ENCODE measurements around the gene HOXD3. TPM values are rescaled to one million over a fixed set of nuclear protein-coding genes. Genes with fewer than 3 reads are reported as not detected.

The HOXD3 gene
- total RNA-seq, 1 experiment from 2014 or later: 1.2 TPM

GRCh38 chr2:176152350-176153181, 4.5 kb upstream of the HOXD3 start:
- peaks cover 16% of the 10 kb centered on the region for H3K27me3 Mint-ChIP-seq (ENCODE audit: insufficient read depth, unreplicated experiment)
- BruUV-seq (replicated peaks): no TSS peak
- no peak for DNase-seq
- H3K4me3 ChIP-seq (ENCODE audit: low read depth, low read length): no peak overlapping the region
- no peak overlapping the region for H3K27ac Mint-ChIP-seq (ENCODE audit: unreplicated experiment)
- intact Hi-C loops (cut with micrococcal nuclease; ENCODE audit: unreplicated experiment): no loop called here
- H3K9me3 Mint-ChIP-seq (ENCODE audit: unreplicated experiment): no peaks in the 10 kb centered on the region
- no peaks in the 10 kb centered on the region; the same call in 1 of the 2 replicates for H3K27me3 ChIP-seq (replicated peaks; ENCODE audit: control insufficient read depth, insufficient read depth, low read length)
- H3K4me1 Mint-ChIP-seq (ENCODE audit: low read depth, unreplicated experiment): no peaks in the 10 kb centered on the region
- TF ChIP-seq CTCF (IDR thresholded peaks at IDR 0.05; ENCODE audit: insufficient read depth in 1 of 2, low read depth in 1 of 2, low read length in 1 of 2, severe bottlenecking in 1 of 2, unreplicated experiment in 1 of 2): no peak
- ChIA-PET CTCF (no interaction called here), POLR2A (no interaction called here)
- no peaks in the 10 kb centered on the region for H3K36me3 Mint-ChIP-seq (ENCODE audit: insufficient read depth, unreplicated experiment)
- no peaks in the 10 kb centered on the region for H3K9me3 ChIP-seq
- no peak overlapping the region for H3K4me3 Mint-ChIP-seq (ENCODE audit: unreplicated experiment)
- no peaks in the 10 kb centered on the region for H3K4me1 ChIP-seq
- H3K36me3 ChIP-seq (ENCODE audit: control insufficient read depth, insufficient read depth, low read length): no peaks in the 10 kb centered on the region

GRCh38 chr2:176154576-176155252, 2.4 kb upstream of the HOXD3 start:
- no peaks in the 10 kb centered on the region for H3K4me1 ChIP-seq
- POLR2A ChIA-PET: no interaction called here
- CTCF ChIA-PET: no interaction called here
- no peak for DNase-seq
- no TSS peak for BruUV-seq (replicated peaks)
- no peaks in the 10 kb centered on the region for H3K36me3 ChIP-seq (ENCODE audit: control insufficient read depth, insufficient read depth, low read length)
- Mint-ChIP-seq H3K36me3 (ENCODE audit: insufficient read depth, unreplicated experiment) (no peaks in the 10 kb centered on the region), H3K4me1 (ENCODE audit: low read depth, unreplicated experiment) (no peaks in the 10 kb centered on the region), H3K27ac (ENCODE audit: unreplicated experiment) (no peak overlapping the region), H3K4me3 (ENCODE audit: unreplicated experiment) (no peak overlapping the region), H3K9me3 (ENCODE audit: unreplicated experiment) (no peaks in the 10 kb centered on the region), H3K27me3 (ENCODE audit: insufficient read depth, unreplicated experiment) (peaks cover 19% of the 10 kb centered on the region)
- no peaks in the 10 kb centered on the region; the same call in 1 of the 2 replicates for H3K27me3 ChIP-seq (replicated peaks; ENCODE audit: control insufficient read depth, insufficient read depth, low read length)
- H3K4me3 ChIP-seq (ENCODE audit: low read depth, low read length): no peak overlapping the region
- H3K9me3 ChIP-seq: no peaks in the 10 kb centered on the region
- no peak for TF ChIP-seq CTCF (IDR thresholded peaks at IDR 0.05; ENCODE audit: insufficient read depth in 1 of 2, low read depth in 1 of 2, low read length in 1 of 2, severe bottlenecking in 1 of 2, unreplicated experiment in 1 of 2)
- intact Hi-C loops (cut with micrococcal nuclease; ENCODE audit: unreplicated experiment): no loop called here

- no peak for DNase-seq
- Mint-ChIP-seq H3K27ac (ENCODE audit: unreplicated experiment) (no peak overlapping the region), H3K4me3 (ENCODE audit: unreplicated experiment) (no peak overlapping the region), H3K9me3 (ENCODE audit: unreplicated experiment) (no peaks in the 10 kb centered on the region), H3K36me3 (ENCODE audit: insufficient read depth, unreplicated experiment) (no peaks in the 10 kb centered on the region), H3K27me3 (ENCODE audit: insufficient read depth, unreplicated experiment) (peaks cover 16% of the 10 kb centered on the region), H3K4me1 (ENCODE audit: low read depth, unreplicated experiment) (no peaks in the 10 kb centered on the region)
- BruUV-seq (replicated peaks): no TSS peak
- Histone ChIP-seq H3K9me3 (no peaks in the 10 kb centered on the region), H3K4me3 (ENCODE audit: low read depth, low read length) (no peak overlapping the region), H3K36me3 (ENCODE audit: control insufficient read depth, insufficient read depth, low read length) (no peaks in the 10 kb centered on the region), H3K4me1 (no peaks in the 10 kb centered on the region), H3K27me3 (replicated peaks; ENCODE audit: control insufficient read depth, insufficient read depth, low read length) (no peaks in the 10 kb centered on the region; the same call in 1 of the 2 replicates)
- POLR2A ChIA-PET: no interaction called here
- intact Hi-C loops (cut with micrococcal nuclease; ENCODE audit: unreplicated experiment): no loop called here
- CTCF ChIA-PET: no interaction called here
- no peak for TF ChIP-seq CTCF (IDR thresholded peaks at IDR 0.05; ENCODE audit: insufficient read depth in 1 of 2, low read depth in 1 of 2, low read length in 1 of 2, severe bottlenecking in 1 of 2, unreplicated experiment in 1 of 2)
Observed at GRCh38 chr2:176155356-176156044, 1.6 kb upstream of the HOXD3 start.

Measured in Caco-2 (cell line).